Activated naive CD8-positive, alpha-beta T cell treated with anti-CD3 and anti-CD28 coated beads for 36 hours (primary cell): ENCODE data around the gene FNDC10. TPM values are rescaled to one million over a fixed set of nuclear protein-coding genes. Genes with fewer than 3 reads are reported as not detected.

Experiments
- DNase-seq: peaks from one replicate; pipeline ENCODE4 v3.0.0; 2021
- H3K27ac Mint-ChIP-seq: one replicate; pipeline ENCODE4 v1.8.0; 2022; ENCODE audit warnings: mild to moderate bottlenecking, moderate library complexity, mixed read lengths
- H3K27me3 Mint-ChIP-seq: one replicate; pipeline ENCODE4 v1.8.0; 2022; ENCODE audit warnings: mild to moderate bottlenecking, mixed read lengths
- H3K36me3 Mint-ChIP-seq: one replicate; pipeline ENCODE4 v1.8.0; 2021; ENCODE audit warnings: mild to moderate bottlenecking, mixed read lengths
- H3K4me1 Mint-ChIP-seq: one replicate; pipeline ENCODE4 v1.8.0; 2021; ENCODE audit warnings: mixed read lengths
- H3K4me3 Mint-ChIP-seq: one replicate; pipeline ENCODE4 v1.8.0; 2022; ENCODE audit warnings: mild to moderate bottlenecking, moderate library complexity, mixed read lengths
- H3K9me3 Mint-ChIP-seq: one replicate; pipeline ENCODE4 v1.8.0; 2022; ENCODE audit warnings: mixed read lengths
- total RNA-seq, 2 experiments: library from RNA; stranded (reverse); gene quantifications; one replicate each; pipeline ENCODE4 v1.2.3, GENCODE V29; 2021

FNDC10 gene
- total RNA-seq, 2 experiments from 2014 or later = 2.9 to 3.3 TPM

DNA sequence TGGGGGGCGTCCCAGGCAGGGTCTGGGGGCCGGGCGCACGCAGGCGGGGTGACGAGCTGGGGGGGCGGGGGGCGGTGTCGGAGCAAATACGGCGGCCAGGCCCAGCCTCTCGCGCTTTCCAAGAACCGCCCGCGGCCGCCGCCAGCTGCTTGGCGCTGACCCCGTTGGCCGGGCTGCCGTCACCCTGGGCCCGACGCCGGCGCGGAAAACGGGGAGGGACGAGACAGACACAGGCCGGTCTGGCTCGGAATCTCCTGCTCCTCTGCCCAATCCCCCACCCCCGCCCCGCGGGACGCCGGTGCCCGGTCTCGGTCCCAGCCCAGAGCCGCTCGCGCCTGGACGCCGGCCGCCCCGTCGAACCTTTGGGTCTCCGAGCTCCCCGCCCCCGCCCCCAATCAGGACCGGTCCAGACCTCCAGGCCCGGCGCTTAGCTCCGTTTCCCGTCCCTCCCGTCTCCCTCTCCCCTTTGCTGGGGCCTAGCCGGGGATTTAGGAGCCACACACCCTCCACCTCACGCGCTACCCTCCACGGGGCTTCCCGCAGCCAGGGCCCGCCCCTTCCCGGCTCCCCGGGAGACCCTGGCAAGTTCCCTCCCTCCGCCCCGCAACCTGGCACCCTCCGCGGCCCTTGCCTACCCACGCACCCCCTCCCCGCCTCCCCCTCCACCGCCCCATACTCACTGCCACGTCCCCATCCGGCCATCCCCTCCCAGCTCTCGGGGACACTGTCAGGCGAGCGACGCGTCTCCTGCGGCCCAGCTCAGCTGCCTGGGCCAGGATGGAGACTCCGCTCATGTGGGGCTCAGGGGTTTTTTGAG, 31.2 kb upstream of the FNDC10 start:
- Mint-ChIP-seq H3K4me3 (no peak overlapping the region), H3K27me3 (peaks cover 7% of the 10 kb centered on the region), H3K27ac (no peak overlapping the region), H3K4me1 (peaks cover 5% of the 10 kb centered on the region), H3K36me3 (peaks cover 2% of the 10 kb centered on the region), H3K9me3 (no peaks in the 10 kb centered on the region)
- no peak for DNase-seq

DNA sequence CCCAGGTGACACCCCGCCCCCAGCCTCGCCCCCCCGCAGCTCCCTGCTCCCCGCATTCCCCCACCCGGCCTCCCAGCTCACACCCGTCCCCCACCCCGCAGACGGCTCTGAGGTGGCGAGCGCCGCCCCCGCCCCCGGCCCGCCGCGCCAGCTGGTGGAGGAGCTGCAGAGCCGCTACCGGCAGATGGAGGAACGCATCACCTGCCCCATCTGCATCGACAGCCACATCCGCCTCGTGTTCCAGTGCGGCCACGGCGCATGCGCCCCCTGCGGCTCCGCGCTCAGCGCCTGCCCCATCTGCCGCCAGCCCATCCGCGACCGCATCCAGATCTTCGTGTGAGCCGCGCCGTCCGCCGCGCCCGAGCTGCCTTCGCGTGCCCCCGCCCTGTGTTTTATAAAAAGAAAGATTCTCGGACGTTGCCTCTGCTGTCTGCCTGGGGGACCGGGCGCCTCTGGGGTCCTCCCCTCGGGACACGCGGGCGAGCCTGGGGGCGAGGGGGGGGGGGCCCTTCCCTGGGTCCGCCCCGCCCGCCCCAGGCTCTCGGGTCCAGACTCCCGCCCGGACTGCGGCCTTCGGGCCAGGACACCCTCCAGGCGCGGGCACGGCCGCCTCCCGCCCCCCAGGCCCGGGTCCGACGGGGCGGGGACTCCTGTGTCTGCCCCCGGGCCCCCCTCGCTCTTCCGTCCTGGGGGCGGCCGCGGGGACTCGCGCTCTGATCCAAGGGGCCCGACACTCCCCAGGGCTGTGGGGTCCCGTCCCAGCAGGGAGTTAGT, 30.4 kb upstream of the FNDC10 start:
- H3K9me3 Mint-ChIP-seq = no peaks in the 10 kb centered on the region
- H3K4me1 Mint-ChIP-seq = peaks cover 5% of the 10 kb centered on the region
- peak; percentile 96 for DNase-seq
- H3K27ac Mint-ChIP-seq = peak overlapping the region; percentile 88
- H3K27me3 Mint-ChIP-seq = peaks cover 7% of the 10 kb centered on the region
- H3K36me3 Mint-ChIP-seq = peaks cover 2% of the 10 kb centered on the region
- peak overlapping the region; percentile 77 for H3K4me3 Mint-ChIP-seq

DNA sequence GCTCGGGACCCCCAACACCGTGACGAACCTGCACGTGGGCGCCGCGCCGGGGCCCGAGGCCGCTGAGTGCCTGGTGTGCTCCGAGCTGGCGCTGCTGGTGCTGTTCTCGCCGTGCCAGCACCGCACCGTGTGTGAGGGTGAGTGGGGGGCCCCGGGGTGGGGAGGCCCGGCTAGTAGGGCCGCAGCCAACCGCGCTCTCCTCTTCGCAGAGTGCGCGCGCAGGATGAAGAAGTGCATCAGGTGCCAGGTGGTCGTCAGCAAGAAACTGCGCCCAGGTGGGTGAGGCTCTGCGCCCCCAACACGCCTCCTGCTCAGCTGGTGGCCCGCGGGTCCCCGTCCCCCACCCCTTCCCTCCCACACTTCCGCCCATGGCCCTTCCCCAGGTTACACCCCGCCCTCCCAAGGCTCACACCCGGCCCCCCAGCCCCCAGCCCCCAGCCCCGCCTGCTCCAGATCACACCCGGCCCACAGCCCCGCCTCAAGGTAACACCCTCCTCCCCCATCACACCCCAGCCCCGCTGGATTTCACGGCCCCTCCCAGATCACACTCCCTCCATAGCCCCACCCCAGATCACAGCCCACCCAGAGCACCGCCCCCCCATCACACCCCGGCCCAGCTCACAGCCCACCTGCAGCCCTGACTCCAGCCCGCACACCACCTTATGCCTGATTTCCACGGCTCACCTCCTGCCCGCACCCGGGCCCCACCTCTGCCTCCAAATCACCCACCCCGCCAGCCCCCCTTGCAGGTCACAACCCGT, 29.7 kb upstream of the FNDC10 start:
- peaks cover 2% of the 10 kb centered on the region for H3K36me3 Mint-ChIP-seq
- H3K27me3 Mint-ChIP-seq = peaks cover 7% of the 10 kb centered on the region
- no peaks in the 10 kb centered on the region for H3K9me3 Mint-ChIP-seq
- DNase-seq = peak; percentile 67
- peaks cover 5% of the 10 kb centered on the region for H3K4me1 Mint-ChIP-seq
- peak overlapping the region; percentile 66 for H3K27ac Mint-ChIP-seq
- H3K4me3 Mint-ChIP-seq = peak overlapping the region; percentile 64

DNA sequence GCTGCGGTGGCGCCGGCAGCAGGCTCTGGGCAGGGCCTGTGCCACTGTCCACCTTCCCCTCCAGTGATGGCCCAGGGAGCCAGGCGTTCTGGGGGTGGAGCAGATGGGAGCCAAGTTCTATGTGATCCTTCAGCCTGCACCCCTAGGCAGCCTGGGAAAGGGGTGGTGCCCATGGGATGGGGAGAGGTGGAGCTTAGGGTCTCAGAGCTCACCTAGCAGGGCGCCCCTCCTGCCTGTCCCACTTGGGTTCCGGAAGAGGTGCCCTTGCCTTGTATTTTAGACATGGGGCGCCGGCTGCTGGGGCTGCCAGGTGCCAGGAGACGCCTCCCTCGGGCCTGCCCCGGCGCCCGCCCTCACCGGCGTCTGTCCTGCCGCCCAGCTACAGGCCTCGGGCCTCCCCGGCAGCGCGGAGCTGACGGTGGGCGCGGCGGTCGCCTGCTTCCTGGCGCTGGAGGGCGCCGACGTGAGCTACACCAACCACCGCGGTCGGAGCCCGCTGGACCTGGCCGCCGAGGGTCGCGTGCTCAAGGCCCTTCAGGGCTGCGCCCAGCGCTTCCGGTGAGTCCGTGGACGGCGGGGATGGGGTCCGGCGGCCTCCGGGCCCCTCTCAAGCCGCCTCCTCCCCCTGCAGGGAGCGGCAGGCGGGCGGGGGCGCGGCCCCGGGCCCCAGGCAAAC, 29.0 kb upstream of the FNDC10 start:
- Mint-ChIP-seq H3K4me1 (peaks cover 5% of the 10 kb centered on the region), H3K9me3 (no peaks in the 10 kb centered on the region), H3K4me3 (peak overlapping the region; percentile 51), H3K27ac (no peak overlapping the region), H3K27me3 (peaks cover 7% of the 10 kb centered on the region), H3K36me3 (peaks cover 2% of the 10 kb centered on the region)
- peak; percentile 53 for DNase-seq

DNA sequence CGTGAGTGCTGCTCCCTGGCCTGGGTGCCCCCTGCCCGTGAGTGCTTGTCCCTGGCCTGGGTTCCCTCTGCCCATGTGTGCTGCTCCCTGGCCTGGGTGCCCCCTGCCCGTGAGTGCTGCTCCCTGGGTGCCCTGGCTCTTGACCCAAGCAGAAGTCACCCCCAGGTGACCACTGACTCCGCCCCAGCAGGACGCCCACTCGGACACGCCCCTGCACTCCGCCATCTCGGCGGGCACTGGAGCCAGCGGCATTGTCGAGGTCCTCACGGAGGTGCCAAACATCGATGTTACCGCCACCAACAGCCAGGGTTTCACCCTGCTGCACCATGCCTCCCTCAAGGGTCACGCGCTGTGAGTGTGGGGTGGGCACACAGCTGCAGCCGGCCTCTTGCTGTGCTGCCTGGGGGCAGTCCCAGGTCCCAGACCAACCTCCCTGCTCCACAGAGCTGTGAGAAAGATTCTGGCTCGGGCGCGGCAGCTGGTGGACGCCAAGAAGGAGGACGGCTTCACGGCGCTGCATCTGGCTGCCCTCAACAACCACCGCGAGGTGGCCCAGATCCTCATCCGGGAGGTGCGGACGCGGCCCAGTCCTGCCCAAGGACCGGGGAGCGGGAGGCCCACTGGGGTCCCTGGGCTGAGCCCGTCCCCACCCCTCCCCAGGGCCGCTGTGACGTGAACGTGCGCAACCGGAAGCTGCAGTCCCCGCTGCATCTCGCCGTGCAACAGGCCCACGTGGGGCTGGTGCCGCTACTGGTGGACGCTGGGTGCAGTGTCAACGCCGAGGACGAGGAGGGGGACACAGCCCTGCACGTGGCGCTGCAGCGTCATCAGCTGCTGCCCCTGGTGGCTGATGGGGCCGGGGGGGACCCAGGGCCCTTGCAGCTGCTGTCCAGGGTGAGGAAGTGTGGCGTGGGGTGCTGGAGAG, 28.2 kb upstream of the FNDC10 start:
- no peak for DNase-seq
- no peaks in the 10 kb centered on the region for H3K9me3 Mint-ChIP-seq
- peaks cover 5% of the 10 kb centered on the region for H3K4me1 Mint-ChIP-seq
- H3K4me3 Mint-ChIP-seq = peak overlapping the region; percentile 51
- H3K27ac Mint-ChIP-seq = no peak overlapping the region
- peaks cover 7% of the 10 kb centered on the region for H3K27me3 Mint-ChIP-seq
- H3K36me3 Mint-ChIP-seq = peaks cover 2% of the 10 kb centered on the region

DNA sequence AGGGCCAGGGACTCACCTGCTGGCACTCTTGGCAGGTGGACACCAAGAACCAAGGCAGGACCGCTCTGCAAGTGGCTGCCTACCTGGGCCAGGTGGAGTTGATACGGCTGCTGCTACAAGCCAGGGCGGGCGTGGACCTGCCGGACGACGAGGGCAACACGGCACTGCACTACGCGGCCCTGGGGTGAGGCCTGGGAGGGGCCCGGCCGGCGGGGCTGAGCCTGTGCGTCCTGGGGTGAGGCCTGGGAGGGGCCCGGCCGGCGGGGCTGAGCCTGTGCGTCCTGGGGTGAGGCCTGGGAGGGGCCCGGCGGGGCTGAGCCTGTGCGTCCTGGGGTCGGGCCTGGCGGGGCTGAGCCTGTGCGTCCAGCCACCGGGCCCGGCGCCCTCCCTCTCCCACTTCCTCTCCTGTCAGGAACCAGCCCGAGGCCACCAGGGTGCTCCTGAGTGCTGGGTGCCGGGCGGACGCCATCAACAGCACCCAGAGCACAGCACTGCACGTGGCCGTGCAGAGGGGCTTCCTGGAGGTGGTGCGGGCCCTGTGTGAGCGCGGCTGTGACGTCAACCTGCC, 27.4 kb upstream of the FNDC10 start:
- H3K36me3 Mint-ChIP-seq = peaks cover 2% of the 10 kb centered on the region
- no peak overlapping the region for H3K4me3 Mint-ChIP-seq
- no peaks in the 10 kb centered on the region for H3K9me3 Mint-ChIP-seq
- peaks cover 5% of the 10 kb centered on the region for H3K4me1 Mint-ChIP-seq
- H3K27ac Mint-ChIP-seq = no peak overlapping the region
- DNase-seq = no peak
- peaks cover 7% of the 10 kb centered on the region for H3K27me3 Mint-ChIP-seq

DNA sequence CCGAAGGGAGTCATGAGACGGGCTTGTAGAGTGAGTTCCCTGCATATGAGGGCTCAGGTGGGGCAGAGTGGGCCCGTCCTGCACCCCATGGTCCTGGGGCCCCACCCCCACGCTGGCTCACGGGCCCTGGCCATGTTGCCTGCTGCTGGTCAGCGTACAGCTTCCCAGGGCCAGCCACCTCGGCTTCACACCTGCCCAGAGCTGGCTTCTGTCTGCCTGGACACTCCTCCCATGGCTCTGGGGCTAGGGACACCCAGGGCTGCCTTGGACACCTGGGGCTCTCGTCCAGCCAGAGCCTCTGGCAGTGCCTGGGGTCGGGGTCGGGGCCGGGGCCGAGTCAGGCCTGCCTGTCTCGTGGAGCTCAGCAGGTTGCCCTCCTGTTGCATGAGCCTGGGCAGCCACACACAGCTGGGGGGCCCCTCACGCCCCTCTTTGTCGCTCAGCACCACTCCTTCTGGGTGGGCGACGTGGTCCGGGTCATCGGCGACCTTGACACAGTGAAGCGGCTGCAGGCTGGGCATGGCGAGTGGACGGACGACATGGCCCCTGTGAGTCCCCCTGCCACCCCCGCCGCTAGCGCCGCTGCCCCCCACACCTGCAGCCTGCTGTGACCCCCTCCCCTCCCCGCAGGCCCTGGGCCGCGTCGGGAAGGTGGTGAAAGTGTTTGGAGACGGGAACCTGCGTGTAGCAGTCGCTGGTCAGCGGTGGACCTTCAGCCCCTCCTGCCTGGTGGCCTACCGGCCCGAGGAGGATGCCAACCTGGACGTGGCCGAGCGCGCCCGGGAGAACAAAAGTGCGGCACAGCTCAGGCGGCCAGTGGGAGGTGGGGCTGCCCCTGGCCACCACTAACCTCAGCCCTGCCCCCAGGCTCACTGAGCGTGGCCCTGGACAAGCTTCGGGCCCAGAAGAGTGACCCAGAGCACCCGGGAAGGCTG, 26.5 kb upstream of the FNDC10 start:
- no peak for DNase-seq
- no peaks in the 10 kb centered on the region for H3K9me3 Mint-ChIP-seq
- peaks cover 2% of the 10 kb centered on the region for H3K36me3 Mint-ChIP-seq
- H3K27me3 Mint-ChIP-seq = peaks cover 5% of the 10 kb centered on the region
- H3K4me1 Mint-ChIP-seq = peaks cover 5% of the 10 kb centered on the region
- H3K27ac Mint-ChIP-seq = no peak overlapping the region
- no peak overlapping the region for H3K4me3 Mint-ChIP-seq

DNA sequence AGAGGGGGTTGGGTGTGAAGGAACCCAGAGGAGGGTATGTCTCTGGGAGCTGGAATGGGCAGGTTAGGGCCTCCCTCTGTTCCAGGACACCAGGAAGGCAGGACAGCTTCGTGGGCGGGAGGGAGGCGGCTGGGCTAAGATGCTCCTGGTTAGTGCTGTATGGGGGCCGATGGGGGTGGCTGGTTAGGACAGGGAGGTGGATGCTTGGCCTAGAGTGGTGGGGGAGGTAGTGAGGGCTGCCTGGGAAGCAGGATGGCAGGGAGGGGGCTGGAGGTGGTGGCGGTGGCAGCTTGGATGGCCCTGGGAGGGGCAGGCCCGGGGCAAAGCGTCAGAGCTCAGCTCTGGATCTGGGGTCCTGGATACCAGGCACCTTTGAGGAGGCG, 25.9 kb upstream of the FNDC10 start:
- Mint-ChIP-seq H3K4me3 (no peak overlapping the region), H3K9me3 (no peaks in the 10 kb centered on the region), H3K36me3 (peaks cover 2% of the 10 kb centered on the region), H3K4me1 (peaks cover 5% of the 10 kb centered on the region), H3K27me3 (peaks cover 4% of the 10 kb centered on the region), H3K27ac (no peak overlapping the region)
- DNase-seq = no peak

DNA sequence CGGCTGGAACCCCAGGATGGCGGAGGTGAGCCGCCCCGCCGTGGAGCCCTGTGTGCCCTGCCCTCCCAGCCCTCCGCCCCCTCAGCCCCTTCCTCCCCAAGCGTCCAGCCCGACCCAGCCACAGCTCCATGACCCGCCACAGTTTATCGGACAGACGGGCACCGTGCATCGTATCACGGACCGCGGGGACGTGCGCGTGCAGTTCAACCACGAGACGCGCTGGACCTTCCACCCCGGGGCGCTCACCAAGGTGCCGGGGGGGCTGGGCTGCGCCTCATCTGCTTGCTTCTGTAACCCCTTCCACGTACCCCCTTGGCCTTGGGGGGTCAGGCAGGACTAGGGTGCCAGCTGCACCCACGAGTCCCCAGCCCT, 25.5 kb upstream of the FNDC10 start:
- H3K4me3 Mint-ChIP-seq = no peak overlapping the region
- DNase-seq = no peak
- no peak overlapping the region for H3K27ac Mint-ChIP-seq
- H3K27me3 Mint-ChIP-seq = peaks cover 3% of the 10 kb centered on the region
- H3K9me3 Mint-ChIP-seq = no peaks in the 10 kb centered on the region
- peaks cover 5% of the 10 kb centered on the region for H3K4me1 Mint-ChIP-seq
- peaks cover 2% of the 10 kb centered on the region for H3K36me3 Mint-ChIP-seq

DNA sequence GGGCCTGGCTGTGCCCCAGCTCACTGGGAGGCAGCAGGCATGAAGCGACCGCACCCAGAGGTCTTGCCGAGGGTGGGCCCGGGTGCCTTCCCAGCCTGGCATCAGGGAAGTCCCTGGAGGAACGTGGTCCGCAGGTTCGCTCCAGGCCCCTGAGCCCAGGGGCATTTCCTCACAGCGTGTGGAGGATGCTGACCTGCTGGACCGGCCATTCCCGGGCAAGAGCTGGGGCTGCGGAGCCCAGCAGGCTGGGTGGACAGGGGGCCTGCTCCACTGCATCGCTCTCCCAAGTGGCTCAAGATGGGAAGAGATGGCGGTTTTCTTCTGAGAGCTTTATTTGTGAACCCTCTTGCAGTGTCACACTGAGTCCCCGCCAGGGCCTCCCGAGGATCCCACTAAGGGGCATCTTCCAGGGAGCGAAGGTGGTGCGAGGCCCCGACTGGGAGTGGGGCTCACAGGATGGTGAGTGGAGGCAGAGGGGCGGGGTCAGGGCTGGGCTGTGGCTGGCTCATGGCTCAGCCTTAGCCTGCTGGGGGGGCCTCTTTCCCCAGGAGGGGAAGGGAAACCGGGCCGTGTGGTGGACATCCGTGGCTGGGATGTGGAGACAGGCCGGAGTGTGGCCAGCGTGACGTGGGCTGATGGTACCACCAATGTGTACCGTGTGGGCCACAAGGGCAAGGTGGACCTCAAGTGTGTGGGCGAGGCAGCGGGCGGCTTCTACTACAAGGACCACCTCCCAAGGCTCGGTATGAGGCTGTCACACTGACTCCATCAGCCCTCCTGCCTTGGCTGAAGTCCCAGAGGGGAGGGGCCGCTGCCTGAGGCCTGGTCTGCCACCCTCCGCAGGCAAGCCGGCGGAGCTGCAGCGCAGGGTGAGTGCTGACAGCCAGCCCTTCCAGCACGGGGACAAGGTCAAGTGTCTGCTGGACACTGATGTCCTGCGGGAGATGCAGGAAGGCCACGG, 24.8 kb upstream of the FNDC10 start:
- no peak overlapping the region for H3K27ac Mint-ChIP-seq

DNA sequence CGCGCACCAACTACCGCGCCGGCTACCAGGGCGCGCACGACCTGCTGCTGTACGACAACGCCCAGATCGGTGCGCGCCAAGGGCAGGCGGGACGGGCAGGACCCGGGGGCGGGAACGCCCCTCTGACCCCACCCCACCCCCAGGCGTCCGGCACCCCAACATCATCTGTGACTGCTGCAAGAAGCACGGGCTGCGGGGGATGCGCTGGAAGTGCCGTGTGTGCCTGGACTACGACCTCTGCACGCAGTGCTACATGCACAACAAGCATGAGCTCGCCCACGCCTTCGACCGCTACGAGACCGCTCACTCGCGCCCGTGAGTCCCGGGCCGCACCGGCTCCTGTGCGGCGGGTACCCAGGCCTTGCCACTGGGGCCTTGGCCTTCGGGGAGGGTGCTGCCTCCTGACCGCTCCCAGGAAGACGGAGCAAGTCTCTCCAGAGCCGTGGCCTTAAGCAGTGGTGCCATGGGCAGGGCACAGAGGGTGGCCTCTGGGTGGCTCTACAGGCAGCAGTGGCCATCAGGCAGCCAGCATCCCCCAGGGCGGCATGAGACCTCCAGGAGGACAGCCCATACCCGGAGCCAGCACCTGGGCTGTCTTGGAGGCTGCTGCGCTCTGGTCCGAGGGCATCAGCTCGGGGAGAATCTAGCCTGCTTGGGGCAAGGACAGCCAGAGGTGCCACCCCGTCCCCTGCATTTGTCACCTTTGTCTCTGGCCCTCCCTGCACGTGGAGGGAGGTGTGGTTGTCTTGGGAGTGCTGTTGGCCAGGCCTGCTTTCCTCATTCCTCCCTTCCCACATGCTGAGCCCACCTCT, 23.9 kb upstream of the FNDC10 start:
- no peaks in the 10 kb centered on the region for H3K36me3 Mint-ChIP-seq
- DNase-seq = no peak

More for the DNA sequence above, 24.8 kb upstream of the FNDC10 start:
- DNase-seq = no peak
- Mint-ChIP-seq H3K4me3 (no peak overlapping the region), H3K4me1 (peaks cover under 1% of the 10 kb centered on the region), H3K27me3 (no peaks in the 10 kb centered on the region), H3K36me3 (no peaks in the 10 kb centered on the region), H3K9me3 (no peaks in the 10 kb centered on the region)

More for the DNA sequence above, 23.9 kb upstream of the FNDC10 start:
- Mint-ChIP-seq H3K27me3 (no peaks in the 10 kb centered on the region), H3K27ac (no peak overlapping the region), H3K4me1 (no peaks in the 10 kb centered on the region), H3K4me3 (no peak overlapping the region), H3K9me3 (no peaks in the 10 kb centered on the region)
